Forelimb muscle (tissue), 1 donor: ENCODE results near the gene BRICD5. TPM values are rescaled to one million over a fixed set of nuclear protein-coding genes. Genes with fewer than 3 reads are reported as not detected.
"Not testable (repeated sequence)": the region's sequence is repeated elsewhere in the genome, so short reads cannot be mapped to it uniquely, and the experiment has no call there.

Experiments used
- DNase-seq: peaks from one replicate; pipeline ENCODE4 v3.0.0-alpha.2; 2013; ENCODE audit warnings: low read depth
- polyA plus RNA-seq: library from polyadenylated mRNA; unstranded; fragments of 120-200 nt; gene quantifications from one replicate; pipeline ENCODE4 v1.2.1, GENCODE V29; 2013; ENCODE audit not compliant: insufficient read length

BRICD5 gene
- 6.2 TPM for polyA plus RNA-seq

- no peak for DNase-seq
Measured at GRCh38 chr16:2210386-2211365, at the start of gene BRICD5. Gene BRICD5 (minus strand): TSS chr16:2210863. CDS start chr16:2210833, 30 bp downstream.

- DNase-seq, result no peak
Measured at GRCh38 chr16:2260250-2260649, 49.6 kb upstream of the BRICD5 start.

GRCh38 chr16:2258530-2258929 is 47.9 kb upstream of the BRICD5 start:
- not testable (repeated sequence) for DNase-seq

- DNase-seq, result no peak
Measured at GRCh38 chr16:2257726-2258125, 47.1 kb upstream of the BRICD5 start.

- DNase-seq, result no peak
Measured at GRCh38 chr16:2256531-2257140, 46.0 kb upstream of the BRICD5 start.

- no peak for DNase-seq
Measured at GRCh38 chr16:2253293-2253692, 42.6 kb upstream of the BRICD5 start.

GRCh38 chr16:2252806-2253148 is 42.1 kb upstream of the BRICD5 start:
- DNase-seq, result no peak

GRCh38 chr16:2251296-2252111 is 40.8 kb upstream of the BRICD5 start, which contains the start of gene ECI1:
Gene ECI1 (minus strand): TSS chr16:2251587. CDS start chr16:2251566, 21 bp downstream.
- peak; percentile 73 for DNase-seq

GRCh38 chr16:2250652-2251295 is 40.1 kb upstream of the BRICD5 start:
- no peak for DNase-seq

GRCh38 chr16:2246301-2246885 is 35.7 kb upstream of the BRICD5 start:
- DNase-seq, result no peak

GRCh38 chr16:2244926-2245795 is 34.5 kb upstream of the BRICD5 start:
- DNase-seq, result no peak

GRCh38 chr16:2244301-2244700 is 33.6 kb upstream of the BRICD5 start:
- DNase-seq, result no peak

- DNase-seq, result no peak
Measured at GRCh38 chr16:2243781-2244180, 33.1 kb upstream of the BRICD5 start.

- DNase-seq, result no peak
Measured at GRCh38 chr16:2243031-2243528, 32.4 kb upstream of the BRICD5 start.

GRCh38 chr16:2242598-2242997 is 31.9 kb upstream of the BRICD5 start:
- DNase-seq, result no peak

- not testable (repeated sequence) for DNase-seq
Measured at GRCh38 chr16:2240331-2240730, 29.7 kb upstream of the BRICD5 start.

GRCh38 chr16:2238838-2239675 is 28.4 kb upstream of the BRICD5 start:
- no peak for DNase-seq

- no peak for DNase-seq
Measured at GRCh38 chr16:2238150-2238837, 27.6 kb upstream of the BRICD5 start.
